ENCODE data around the gene THADA. TPM values are rescaled to one million over a fixed set of nuclear protein-coding genes. Genes with fewer than 3 reads are reported as not detected.

Gene THADA
- total and polyA plus RNA-seq, 7 experiments from 2014 or later: 11.7 to 43.0 (median 39.6) TPM

GRCh38 chr2:43612944-43613343, 17.1 kb upstream of the THADA start:
- H3K27ac Mint-ChIP-seq: no peak overlapping the region
- no peak overlapping the region for H3K4me3 Mint-ChIP-seq
- no peaks in the 10 kb centered on the region for H3K9me3 ChIP-seq (ENCODE audit: control insufficient read depth in 2 of 3, low read length in 3 of 3)
- H3K4me3 ChIP-seq (ENCODE audit: low read length): no peak overlapping the region
- no peak overlapping the region for H3K27ac ChIP-seq (ENCODE audit: low read depth, low read length)
- no peaks in the 10 kb centered on the region for H3K4me1 ChIP-seq (ENCODE audit: control insufficient read depth in 2 of 2, insufficient read depth in 2 of 2, low read length in 2 of 2)
- H3K36me3 ChIP-seq (ENCODE audit: control insufficient read depth in 2 of 3, insufficient read depth in 3 of 3, low read length in 3 of 3): no peaks in the 10 kb centered on the region
- ATAC-seq (no peak), DNase-seq (no peak)
- intact Hi-C loops (cut with micrococcal nuclease): loop anchor here (1.0 to 10.0 kb wide), 4 partner anchors 24 to 666 kb away; partner anchors contain the start of gene PLEKHH2 (in 1 of the 2)
- ChIA-PET CTCF (interaction anchor here (1.3 to 1.8 kb wide), 2 partner anchors 10 to 17 kb away, joined by 4 to 5 read pairs; partner anchors contain the start of gene THADA), POLR2A (no interaction called here)
- peaks cover 0 to 13% (median 9%) of the 10 kb centered on the region in 5 donors for H3K27me3 Mint-ChIP-seq
- H3K4me1 Mint-ChIP-seq: peaks cover 0 to 11% (median 0%) of the 10 kb centered on the region in 7 donors
- peaks cover 0 to 2% of the 10 kb centered on the region in 2 donors for H3K27me3 ChIP-seq (ENCODE audit: control insufficient read depth in 2 of 2, insufficient read depth in 2 of 2, low read length in 2 of 2)
- peaks cover 0 to 2% (median 0%) of the 10 kb centered on the region in 11 donors for H3K9me3 Mint-ChIP-seq
- H3K36me3 Mint-ChIP-seq: no peaks in the 10 kb centered on the region

- peak; percentile 27 to 76 (median 69) for DNase-seq
- Mint-ChIP-seq H3K27me3 (peaks cover 0 to 10% (median 7%) of the 10 kb centered on the region in 5 donors), H3K4me3 (no peak overlapping the region), H3K27ac (no peak overlapping the region), H3K9me3 (peaks cover 0 to 1% (median 0%) of the 10 kb centered on the region in 11 donors), H3K4me1 (peaks cover 0 to 11% (median 0%) of the 10 kb centered on the region in 7 donors), H3K36me3 (no peaks in the 10 kb centered on the region)
- no peak overlapping the region for H3K4me3 ChIP-seq (ENCODE audit: low read length)
- H3K36me3 ChIP-seq (ENCODE audit: control insufficient read depth in 2 of 3, insufficient read depth in 3 of 3, low read length in 3 of 3): no peaks in the 10 kb centered on the region
- intact Hi-C loops (cut with micrococcal nuclease): loop anchor here (1.0 to 10.0 kb wide), 4 partner anchors 25 to 665 kb away; partner anchors contain the start of gene PLEKHH2 (in 1 of the 2)
- ChIA-PET CTCF (interaction anchor here (0.6 to 1.8 kb wide), 4 partner anchors 11 to 789 kb away, joined by 3 to 4 read pairs (median 4); no protein-coding TSS in a partner anchor), POLR2A (no interaction called here)
- peaks cover 0 to 1% of the 10 kb centered on the region in 2 donors for H3K27me3 ChIP-seq (ENCODE audit: control insufficient read depth in 2 of 2, insufficient read depth in 2 of 2, low read length in 2 of 2)
- no peaks in the 10 kb centered on the region for H3K4me1 ChIP-seq (ENCODE audit: control insufficient read depth in 2 of 2, insufficient read depth in 2 of 2, low read length in 2 of 2)
- peak; percentile 99 for ATAC-seq
- no peak overlapping the region for H3K27ac ChIP-seq (ENCODE audit: low read depth, low read length)
- H3K9me3 ChIP-seq (ENCODE audit: control insufficient read depth in 2 of 3, low read length in 3 of 3): no peaks in the 10 kb centered on the region
These were observed 16.4 kb upstream of the THADA start for GRCh38 chr2:43611987-43612894.

- POLR2A ChIA-PET: interaction anchor here (0.6 kb wide), 1 partner anchor 26 kb away, joined by 5 read pairs; no protein-coding TSS in a partner anchor
- no peak for ATAC-seq
- H3K27me3 Mint-ChIP-seq: peaks cover 0 to 4% (median 0%) of the 10 kb centered on the region in 5 donors
These were observed 14.5 kb upstream of the THADA start for GRCh38 chr2:43610361-43610760.

GRCh38 chr2:43609290-43609918, 13.6 kb upstream of the THADA start:
- Mint-ChIP-seq H3K27me3 (peaks cover 0 to 3% (median 0%) of the 10 kb centered on the region in 5 donors), H3K4me1 (peaks cover 3 to 17% (median 6%) of the 10 kb centered on the region in 7 donors), H3K9me3 (peaks cover 0 to 1% (median 0%) of the 10 kb centered on the region in 11 donors), H3K27ac (peak overlapping the region in 1 of 9 donors; percentile 10), H3K36me3 (no peaks in the 10 kb centered on the region), H3K4me3 (no peak overlapping the region)
- intact Hi-C loops (cut with micrococcal nuclease): loop anchor here (1.0 to 2.0 kb wide), 7 partner anchors 13 to 782 kb away; partner anchors contain the start of gene THADA (in 2 of the 2)
- H3K9me3 ChIP-seq (ENCODE audit: control insufficient read depth in 2 of 3, low read length in 3 of 3): no peaks in the 10 kb centered on the region
- no peaks in the 10 kb centered on the region for H3K4me1 ChIP-seq (ENCODE audit: control insufficient read depth in 2 of 2, insufficient read depth in 2 of 2, low read length in 2 of 2)
- POLR2A ChIA-PET: interaction anchor here (0.7 to 0.8 kb wide), 2 partner anchors 10 to 12 kb away, joined by 3 read pairs; no protein-coding TSS in a partner anchor
- CTCF ChIA-PET: interaction anchor here (0.8 to 3.1 kb wide), 3 partner anchors 13 to 662 kb away, joined by 4 to 12 read pairs (median 5); partner anchors contain the start of gene THADA
- no peaks in the 10 kb centered on the region for H3K36me3 ChIP-seq (ENCODE audit: control insufficient read depth in 2 of 3, insufficient read depth in 3 of 3, low read length in 3 of 3)
- ATAC-seq (peak; percentile 70), DNase-seq (peak in 7 of 9 donors; percentile 25 to 43 (median 32))
- H3K27me3 ChIP-seq (ENCODE audit: control insufficient read depth in 2 of 2, insufficient read depth in 2 of 2, low read length in 2 of 2): no peaks in the 10 kb centered on the region
- H3K27ac ChIP-seq (ENCODE audit: low read depth, low read length): no peak overlapping the region
- H3K4me3 ChIP-seq (ENCODE audit: low read length): no peak overlapping the region

More at GRCh38 chr2:43610361-43610760, 14.5 kb upstream of the THADA start:
- H3K4me3 ChIP-seq (ENCODE audit: low read length): no peak overlapping the region
- CTCF ChIA-PET: interaction anchor here (1.6 to 3.1 kb wide), 2 partner anchors 14 to 663 kb away, joined by 5 to 12 read pairs; partner anchors contain the start of gene THADA
- Mint-ChIP-seq H3K4me1 (peaks cover 0 to 11% (median 0%) of the 10 kb centered on the region in 7 donors), H3K9me3 (peaks cover 0 to 1% (median 0%) of the 10 kb centered on the region in 11 donors), H3K27ac (no peak overlapping the region), H3K4me3 (no peak overlapping the region), H3K36me3 (no peaks in the 10 kb centered on the region)
- H3K27me3 ChIP-seq (ENCODE audit: control insufficient read depth in 2 of 2, insufficient read depth in 2 of 2, low read length in 2 of 2): no peaks in the 10 kb centered on the region
- no peaks in the 10 kb centered on the region for H3K4me1 ChIP-seq (ENCODE audit: control insufficient read depth in 2 of 2, insufficient read depth in 2 of 2, low read length in 2 of 2)
- no peaks in the 10 kb centered on the region for H3K36me3 ChIP-seq (ENCODE audit: control insufficient read depth in 2 of 3, insufficient read depth in 3 of 3, low read length in 3 of 3)
- H3K9me3 ChIP-seq (ENCODE audit: control insufficient read depth in 2 of 3, low read length in 3 of 3): no peaks in the 10 kb centered on the region
- DNase-seq: no peak
- no peak overlapping the region for H3K27ac ChIP-seq (ENCODE audit: low read depth, low read length)
- intact Hi-C loops (cut with micrococcal nuclease): loop anchor here in 1 of 2 donors (5.0 to 10.0 kb wide), 2 partner anchors 252 to 284 kb away; no protein-coding TSS in a partner anchor

- no peaks in the 10 kb centered on the region for H3K36me3 ChIP-seq (ENCODE audit: control insufficient read depth in 2 of 3, insufficient read depth in 3 of 3, low read length in 3 of 3)
- Mint-ChIP-seq H3K4me3 (no peak overlapping the region), H3K4me1 (peaks cover 3 to 11% (median 6%) of the 10 kb centered on the region in 7 donors), H3K27ac (no peak overlapping the region), H3K9me3 (no peaks in the 10 kb centered on the region), H3K36me3 (no peaks in the 10 kb centered on the region), H3K27me3 (no peaks in the 10 kb centered on the region)
- no peak for ATAC-seq
- CTCF ChIA-PET: interaction anchor here (1.3 to 2.1 kb wide), 2 partner anchors 10 to 777 kb away, joined by 4 to 5 read pairs; partner anchors contain the start of gene THADA
- POLR2A ChIA-PET: interaction anchor here (0.6 to 0.8 kb wide), 4 partner anchors 9 to 783 kb away, joined by 3 to 4 read pairs (median 3); partner anchors contain the start of gene THADA
- no peaks in the 10 kb centered on the region for H3K27me3 ChIP-seq (ENCODE audit: control insufficient read depth in 2 of 2, insufficient read depth in 2 of 2, low read length in 2 of 2)
- intact Hi-C loops (cut with micrococcal nuclease): no loop called here
- no peak for DNase-seq
- no peak overlapping the region for H3K27ac ChIP-seq (ENCODE audit: low read depth, low read length)
- H3K9me3 ChIP-seq (ENCODE audit: control insufficient read depth in 2 of 3, low read length in 3 of 3): no peaks in the 10 kb centered on the region
- H3K4me1 ChIP-seq (ENCODE audit: control insufficient read depth in 2 of 2, insufficient read depth in 2 of 2, low read length in 2 of 2): no peaks in the 10 kb centered on the region
- no peak overlapping the region for H3K4me3 ChIP-seq (ENCODE audit: low read length)
These were observed 10.0 kb upstream of the THADA start for GRCh38 chr2:43605851-43606250.
